Measurements from ENCODE around the gene MRPL16. TPM values are rescaled to one million over a fixed set of nuclear protein-coding genes. Genes with fewer than 3 reads are reported as not detected.
"Not testable (repeated sequence)": the region's sequence is repeated elsewhere in the genome, so short reads cannot be mapped to it uniquely, and the experiment has no call there.

The MRPL16 gene
- total RNA-seq, 2 experiments from 2014 or later = 76.4 to 78.7 TPM

DNA sequence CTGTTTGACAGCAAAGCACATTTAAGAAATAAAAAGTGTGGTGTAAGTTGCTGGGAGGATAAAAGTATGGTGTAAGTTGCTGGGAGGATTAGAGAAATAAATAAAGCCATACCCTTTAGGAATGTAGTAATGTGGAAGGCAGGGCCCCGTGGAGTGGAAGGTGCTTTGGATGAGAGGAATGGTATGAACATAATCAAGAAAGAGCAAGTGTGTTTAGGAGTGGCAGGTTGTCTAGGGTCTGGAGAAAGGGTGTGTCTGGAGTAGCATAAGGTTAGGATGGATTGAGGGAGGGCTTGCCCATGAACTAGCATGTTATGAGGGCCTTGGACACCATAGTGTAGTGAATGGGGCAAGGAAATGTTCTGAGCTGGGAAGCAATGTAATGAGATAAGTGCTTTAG lies 18.1 kb downstream of the MRPL16 start:
- ChIA-PET POLR2A (no interaction called here), CTCF (no interaction called here)
- Mint-ChIP-seq H3K4me3 (no peak overlapping the region), H3K27ac (no peak overlapping the region), H3K4me1 (ENCODE audit: low read depth) (no peaks in the 10 kb centered on the region), H3K9me3 (no peaks in the 10 kb centered on the region), H3K36me3 (ENCODE audit: low read depth) (peaks cover 12% of the 10 kb centered on the region), H3K27me3 (no peaks in the 10 kb centered on the region)
- TF ChIP-seq, protein P1, sequence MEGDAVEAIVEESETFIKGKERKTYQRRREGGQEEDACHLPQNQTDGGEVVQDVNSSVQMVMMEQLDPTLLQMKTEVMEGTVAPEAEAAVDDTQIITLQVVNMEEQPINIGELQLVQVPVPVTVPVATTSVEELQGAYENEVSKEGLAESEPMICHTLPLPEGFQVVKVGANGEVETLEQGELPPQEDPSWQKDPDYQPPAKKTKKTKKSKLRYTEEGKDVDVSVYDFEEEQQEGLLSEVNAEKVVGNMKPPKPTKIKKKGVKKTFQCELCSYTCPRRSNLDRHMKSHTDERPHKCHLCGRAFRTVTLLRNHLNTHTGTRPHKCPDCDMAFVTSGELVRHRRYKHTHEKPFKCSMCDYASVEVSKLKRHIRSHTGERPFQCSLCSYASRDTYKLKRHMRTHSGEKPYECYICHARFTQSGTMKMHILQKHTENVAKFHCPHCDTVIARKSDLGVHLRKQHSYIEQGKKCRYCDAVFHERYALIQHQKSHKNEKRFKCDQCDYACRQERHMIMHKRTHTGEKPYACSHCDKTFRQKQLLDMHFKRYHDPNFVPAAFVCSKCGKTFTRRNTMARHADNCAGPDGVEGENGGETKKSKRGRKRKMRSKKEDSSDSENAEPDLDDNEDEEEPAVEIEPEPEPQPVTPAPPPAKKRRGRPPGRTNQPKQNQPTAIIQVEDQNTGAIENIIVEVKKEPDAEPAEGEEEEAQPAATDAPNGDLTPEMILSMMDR (IDR thresholded peaks at IDR 0.05) = no peak
- intact Hi-C loops (cut with micrococcal nuclease) = no loop called here
- DNase-seq (no peak), ATAC-seq (no peak)

DNA sequence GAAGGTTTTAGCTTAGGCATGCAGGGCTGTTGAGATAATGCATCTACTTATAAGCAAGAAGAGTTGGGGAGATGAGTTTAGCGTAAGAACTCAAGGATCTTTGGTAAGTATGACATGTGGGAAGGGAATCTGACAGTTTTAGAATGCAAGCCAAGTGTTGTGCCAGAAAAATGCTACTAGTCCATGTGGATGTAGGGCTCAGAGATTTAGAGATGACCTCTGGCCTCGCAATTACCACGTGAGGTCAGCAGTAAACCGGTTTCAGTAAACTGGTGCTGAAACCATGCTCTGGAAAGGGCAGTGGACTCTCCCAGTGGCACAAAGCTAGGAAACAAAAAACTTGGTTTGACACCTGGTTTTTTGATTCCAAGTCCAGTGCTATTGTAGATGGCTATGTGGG lies 18.9 kb downstream of the MRPL16 start:
- Mint-ChIP-seq H3K27me3 (no peaks in the 10 kb centered on the region), H3K4me1 (ENCODE audit: low read depth) (no peaks in the 10 kb centered on the region), H3K9me3 (no peaks in the 10 kb centered on the region), H3K4me3 (no peak overlapping the region), H3K36me3 (ENCODE audit: low read depth) (peaks cover 12% of the 10 kb centered on the region), H3K27ac (no peak overlapping the region)
- ChIA-PET POLR2A (no interaction called here), CTCF (no interaction called here)
- ATAC-seq (no peak), DNase-seq (no peak)
- intact Hi-C loops (cut with micrococcal nuclease) = no loop called here
- TF ChIP-seq, protein P1 (IDR thresholded peaks at IDR 0.05) = no peak

DNA sequence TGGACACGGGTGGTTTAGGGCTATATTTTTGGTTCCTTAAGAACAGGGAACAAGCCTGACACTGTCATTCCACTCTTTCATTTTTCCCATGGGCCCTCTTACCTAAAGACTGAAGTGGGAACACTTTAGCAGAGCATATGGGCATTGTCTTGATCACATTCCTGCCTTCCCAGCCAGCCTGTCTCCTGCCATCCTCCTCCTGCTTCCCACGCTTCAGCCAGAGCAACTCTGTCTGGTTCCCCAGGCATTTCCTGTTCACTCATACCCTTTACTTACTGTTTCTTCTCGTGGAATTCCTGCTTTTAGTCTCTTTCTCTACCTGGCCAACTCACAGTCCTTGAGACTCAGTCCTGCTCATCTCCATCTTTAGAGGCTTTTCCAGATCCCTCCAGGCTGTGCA lies 22.8 kb downstream of the MRPL16 start:
- Mint-ChIP-seq H3K4me3 (no peak overlapping the region), H3K4me1 (ENCODE audit: low read depth) (peaks cover 18% of the 10 kb centered on the region), H3K27ac (no peak overlapping the region), H3K36me3 (ENCODE audit: low read depth) (peaks cover 14% of the 10 kb centered on the region), H3K27me3 (no peaks in the 10 kb centered on the region), H3K9me3 (peaks cover 2% of the 10 kb centered on the region)
- TF ChIP-seq, protein P1 (IDR thresholded peaks at IDR 0.05) = no peak
- intact Hi-C loops (cut with micrococcal nuclease) = no loop called here
- CTCF ChIA-PET = interaction anchor here (1.2 kb wide), 1 partner anchor 33 kb away, joined by 4 read pairs; no protein-coding TSS in a partner anchor
- POLR2A ChIA-PET = interaction anchor here (1.6 kb wide), 1 partner anchor 21 kb away, joined by 5 read pairs; no protein-coding TSS in a partner anchor
- ATAC-seq (no peak), DNase-seq (no peak)

DNA sequence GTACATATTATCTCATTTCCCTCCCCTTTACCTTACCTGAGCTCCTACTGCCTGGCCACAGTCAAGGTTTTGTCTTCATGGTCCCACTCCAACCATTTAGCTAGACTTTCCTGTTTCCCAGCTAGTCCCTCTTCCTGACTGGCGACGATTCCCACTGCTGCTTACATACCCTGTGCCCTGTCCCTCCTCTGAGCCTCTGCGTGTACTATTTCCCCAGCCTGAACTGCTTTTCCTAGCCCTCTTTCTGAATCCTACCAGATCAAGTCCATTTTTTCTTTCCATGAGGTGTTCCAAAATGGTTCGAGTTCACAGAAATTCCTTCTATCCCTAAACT lies 23.4 kb downstream of the MRPL16 start:
- ChIA-PET CTCF (interaction anchor here (1.1 kb wide), 1 partner anchor 15 kb away, joined by 3 read pairs; no protein-coding TSS in a partner anchor), POLR2A (interaction anchor here (1.6 kb wide), 1 partner anchor 20 kb away, joined by 5 read pairs; no protein-coding TSS in a partner anchor)
- no peak overlapping the region for H3K4me3 Mint-ChIP-seq
- H3K36me3 Mint-ChIP-seq (ENCODE audit: low read depth) = peaks cover 10% of the 10 kb centered on the region
- DNase-seq = no peak
- no peak for ATAC-seq
- TF ChIP-seq, protein P1 (IDR thresholded peaks at IDR 0.05) = no peak
- no peaks in the 10 kb centered on the region for H3K27me3 Mint-ChIP-seq
- no peak overlapping the region for H3K27ac Mint-ChIP-seq
- peaks cover 2% of the 10 kb centered on the region for H3K9me3 Mint-ChIP-seq
- H3K4me1 Mint-ChIP-seq (ENCODE audit: low read depth) = peaks cover 20% of the 10 kb centered on the region
- intact Hi-C loops (cut with micrococcal nuclease) = no loop called here

- ChIA-PET POLR2A (no interaction called here), CTCF (interaction anchor here (0.6 to 1.5 kb wide), 2 partner anchors 31 to 824 kb away, joined by 3 to 4 read pairs; partner anchors contain the start of gene STX3)
- DNase-seq (no peak), ATAC-seq (no peak)
- TF ChIP-seq, protein P1 (IDR thresholded peaks at IDR 0.05) = no peak
- Mint-ChIP-seq H3K27ac (no peak overlapping the region), H3K9me3 (peaks cover 2% of the 10 kb centered on the region), H3K4me1 (ENCODE audit: low read depth) (peaks cover 20% of the 10 kb centered on the region), H3K4me3 (no peak overlapping the region), H3K36me3 (ENCODE audit: low read depth) (peaks cover 16% of the 10 kb centered on the region), H3K27me3 (no peaks in the 10 kb centered on the region)
- intact Hi-C loops (cut with micrococcal nuclease) = no loop called here
These were observed 24.8 kb downstream of the MRPL16 start for GRCh38 chr11:59785818-59786217.

DNA sequence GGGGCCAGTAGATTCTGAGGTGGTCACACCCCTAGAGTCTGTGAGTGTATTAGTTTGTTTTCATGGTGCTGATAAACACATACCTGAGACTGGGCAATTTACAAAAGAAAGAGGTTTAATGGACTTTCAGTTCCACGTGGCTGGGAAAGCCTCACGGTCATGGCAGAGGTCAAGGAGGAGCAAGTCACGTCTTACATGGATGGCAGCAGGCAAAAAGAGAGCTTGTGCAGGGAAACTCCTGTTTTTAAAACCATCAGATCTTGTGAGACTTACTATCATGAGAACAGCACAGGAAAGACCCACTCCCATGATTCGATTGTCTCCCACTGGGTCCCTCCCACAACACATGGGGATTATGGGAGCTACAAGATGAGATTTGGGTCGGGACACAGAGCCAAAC lies 26.1 kb downstream of the MRPL16 start:
- ATAC-seq; H3K9me3 Mint-ChIP-seq; H3K4me3 Mint-ChIP-seq; H3K27me3 Mint-ChIP-seq; POLR2A ChIA-PET; intact Hi-C loops (cut with micrococcal nuclease): not testable (repeated sequence)
- Mint-ChIP-seq H3K4me1 (ENCODE audit: low read depth) (peaks cover 20% of the 10 kb centered on the region), H3K36me3 (ENCODE audit: low read depth) (peaks cover 16% of the 10 kb centered on the region), H3K27ac (peak overlapping the region; percentile 27)
- DNase-seq = peak; percentile 3
- CTCF ChIA-PET = interaction anchor here (1.3 to 1.5 kb wide), 2 partner anchors 29 to 31 kb away, joined by 4 to 8 read pairs; partner anchors contain the start of gene STX3

Data from activated CD8-positive, alpha-beta T cell treated with anti-CD3 and anti-CD28 coated beads for 36 hours (primary cell).